GM18499 (cell line): ENCODE results near the gene RUFY3.
A peak's percentile ranks its signal among the peaks of the same experiment; 100 is the strongest.
"Not testable (repeated sequence)": the region's sequence is repeated elsewhere in the genome, so short reads cannot be mapped to it uniquely, and the experiment has no call there.

Experiments used
- ATAC-seq: cut with Tn5 transposase; IDR thresholded peaks from one replicate; pipeline ENCODE4 v1.9.1; 2021; ENCODE audit warnings: moderate number of reproducible peaks; ENCODE audit not compliant: insufficient read depth, unreplicated experiment

RUFY3 gene

DNA sequence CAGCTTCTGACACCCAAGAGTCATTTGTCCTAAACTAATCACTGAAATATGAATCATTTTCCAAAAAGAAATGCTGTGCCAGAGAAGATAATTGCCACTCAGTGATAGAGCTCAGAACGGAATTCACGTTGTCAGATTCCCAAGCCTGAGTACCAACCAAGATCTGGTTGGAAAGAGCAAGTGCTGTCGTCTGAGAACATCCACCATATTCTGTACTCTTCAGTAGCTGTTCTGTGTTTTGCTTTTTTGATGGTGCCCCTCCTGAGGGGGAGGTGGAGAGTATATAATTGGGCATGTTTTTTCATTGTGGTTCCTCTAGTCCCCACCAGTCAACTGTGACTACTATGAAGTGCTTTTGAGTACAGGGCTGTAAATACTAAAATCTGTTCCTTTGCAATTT is 13.2 kb downstream of the RUFY3 start:
- peak; percentile 0 for ATAC-seq

DNA sequence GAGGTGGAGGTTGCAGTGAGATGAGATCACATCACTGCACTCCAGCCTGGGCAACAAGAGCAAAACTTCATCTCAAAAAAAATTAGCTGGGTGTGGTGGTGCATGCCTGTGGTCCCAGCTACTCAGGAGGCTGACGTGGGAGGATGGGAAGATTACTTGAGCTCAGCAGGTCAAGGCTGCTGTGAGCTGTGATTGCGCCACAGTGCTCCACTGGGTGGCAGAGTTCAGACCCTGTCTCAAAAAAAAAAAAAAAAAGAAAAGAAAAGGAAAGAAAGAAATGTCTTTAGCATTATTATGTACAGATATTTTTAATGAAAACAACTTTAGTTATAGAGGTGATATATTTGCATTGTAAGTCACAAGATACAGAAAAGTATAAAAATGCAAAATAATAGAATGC is 14.2 kb downstream of the RUFY3 start:
- not testable (repeated sequence) for ATAC-seq

DNA sequence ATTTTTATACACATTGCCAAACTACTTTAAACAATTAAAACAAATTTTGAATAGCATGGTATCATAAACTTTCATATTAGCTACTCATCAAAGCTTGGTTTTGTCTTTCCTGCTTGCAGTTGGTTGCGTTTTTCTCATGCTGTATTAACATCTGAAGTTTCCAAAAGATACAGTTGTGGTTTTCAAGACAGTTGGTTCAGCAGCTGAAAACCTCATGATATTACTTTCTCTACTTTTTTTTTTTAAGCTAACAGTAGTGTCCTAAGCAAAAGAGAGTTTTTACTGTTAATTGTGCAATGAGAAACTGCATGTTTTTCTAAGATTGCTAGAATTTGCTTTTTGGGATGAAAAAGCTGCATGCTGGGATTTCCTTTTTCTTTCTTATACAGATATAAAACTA is 15.2 kb downstream of the RUFY3 start:
- ATAC-seq: no peak

DNA sequence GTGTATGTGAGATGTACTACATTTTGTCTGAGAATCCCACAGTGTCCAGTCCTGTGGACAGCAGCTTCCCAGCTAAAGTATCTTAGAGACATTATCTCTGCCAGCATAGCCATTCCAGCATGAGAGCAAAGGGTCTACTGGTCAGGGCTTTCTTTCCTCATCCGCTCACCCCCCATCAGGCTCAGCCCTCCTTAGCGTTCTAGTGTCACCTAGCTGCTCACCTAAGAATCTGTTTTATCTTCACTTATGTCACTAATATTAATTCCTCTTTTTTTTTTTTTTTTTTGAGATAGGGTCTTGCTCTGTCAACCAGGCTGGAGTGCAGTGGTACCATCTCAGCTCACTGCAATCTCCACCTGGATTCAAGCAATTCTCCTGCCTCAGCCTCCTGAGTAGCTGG is 15.6 kb downstream of the RUFY3 start:
- ATAC-seq: no peak

DNA sequence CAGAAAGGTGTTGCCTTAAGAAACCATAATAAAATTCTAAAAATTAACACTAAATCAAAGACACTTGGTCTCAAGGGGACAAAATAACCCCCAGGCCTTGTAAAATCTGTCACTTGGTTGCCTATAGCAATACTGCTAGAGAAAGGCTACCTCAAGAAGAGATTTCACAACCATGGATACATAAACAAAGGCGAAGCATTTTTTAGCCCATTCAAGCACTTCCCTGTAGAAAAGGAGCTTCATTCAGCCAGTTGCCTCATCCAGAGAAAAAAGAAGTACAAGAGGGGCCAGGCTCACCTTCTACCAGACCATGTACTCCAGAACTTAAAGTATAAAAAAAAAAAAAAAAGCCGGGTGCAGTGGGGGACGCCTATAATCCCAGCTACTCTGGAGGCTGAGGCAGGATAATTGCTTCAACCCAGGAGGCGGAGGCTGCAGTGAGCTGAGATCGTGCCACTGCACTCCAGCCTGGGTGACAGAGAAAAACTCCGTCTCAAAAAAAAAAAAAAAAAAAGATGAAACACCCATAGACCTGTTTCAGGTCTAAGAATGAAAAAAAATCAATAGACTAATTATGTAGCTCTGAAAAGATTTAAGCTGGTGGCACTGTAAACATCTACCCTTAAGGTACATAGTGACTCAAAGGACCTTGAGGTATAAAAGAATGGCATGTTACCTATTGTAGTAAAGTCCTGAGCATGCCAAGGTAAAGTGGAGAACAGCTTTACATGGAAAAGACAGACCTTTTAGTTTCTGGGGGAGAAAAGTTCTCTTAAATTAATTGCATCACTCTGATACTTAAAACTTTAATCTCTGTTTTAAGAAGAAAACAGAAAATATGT is 18.0 kb downstream of the RUFY3 start:
- ATAC-seq: no peak

DNA sequence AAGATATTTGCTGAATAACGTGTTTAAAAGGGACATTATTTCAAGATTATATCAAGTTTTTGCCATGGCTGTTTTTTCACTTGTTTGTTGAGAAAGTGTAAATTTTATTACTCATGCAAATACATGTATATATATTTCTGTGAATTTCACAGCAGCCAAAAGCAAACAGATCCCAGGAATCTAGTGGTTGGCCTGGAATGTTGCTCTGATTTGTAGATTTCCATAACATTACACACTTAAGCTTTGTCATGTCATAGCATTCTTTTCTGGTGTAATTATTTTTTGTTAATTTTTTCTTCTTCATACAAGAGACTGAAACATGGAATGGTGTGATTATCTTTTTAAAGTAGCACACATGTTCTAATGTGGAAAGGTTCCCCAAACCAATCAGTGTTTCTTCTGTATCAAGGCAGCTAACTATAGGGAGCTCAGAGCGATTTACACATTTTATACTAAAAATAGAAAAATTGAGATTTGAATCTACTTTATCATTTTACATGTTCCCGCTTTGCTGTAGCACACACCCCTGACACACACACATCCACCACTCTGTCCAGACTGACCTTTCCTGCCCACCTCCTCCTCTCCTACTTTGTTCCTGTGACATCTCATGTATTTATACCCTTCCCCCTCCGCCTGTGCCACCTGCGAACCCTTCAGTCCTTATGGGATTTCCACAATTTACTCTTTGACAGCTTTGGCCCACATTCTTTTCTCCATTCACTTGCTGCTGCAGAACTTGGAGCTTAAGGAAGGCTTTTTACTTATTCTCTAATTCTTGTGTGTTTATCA is 20.3 kb downstream of the RUFY3 start:
- ATAC-seq: no peak

DNA sequence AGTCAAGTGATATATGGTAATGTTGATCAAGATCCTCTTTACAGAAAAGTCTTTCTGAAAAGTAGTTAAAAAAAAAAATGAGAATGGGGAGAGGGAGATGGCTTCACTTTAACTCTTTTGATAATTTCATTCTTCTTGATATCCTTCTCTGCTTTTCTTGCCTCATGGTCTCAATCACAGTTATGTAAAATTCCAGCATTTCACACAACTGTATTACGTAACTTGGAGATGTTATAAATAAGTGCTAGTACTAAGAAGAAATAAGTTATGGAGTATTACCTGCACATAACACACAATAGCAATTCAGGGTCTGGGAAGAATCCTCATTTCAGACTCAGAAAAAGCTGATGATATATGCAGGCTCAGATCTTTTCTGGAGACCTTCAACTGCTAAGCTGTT is 22.0 kb downstream of the RUFY3 start:
- ATAC-seq: no peak

DNA sequence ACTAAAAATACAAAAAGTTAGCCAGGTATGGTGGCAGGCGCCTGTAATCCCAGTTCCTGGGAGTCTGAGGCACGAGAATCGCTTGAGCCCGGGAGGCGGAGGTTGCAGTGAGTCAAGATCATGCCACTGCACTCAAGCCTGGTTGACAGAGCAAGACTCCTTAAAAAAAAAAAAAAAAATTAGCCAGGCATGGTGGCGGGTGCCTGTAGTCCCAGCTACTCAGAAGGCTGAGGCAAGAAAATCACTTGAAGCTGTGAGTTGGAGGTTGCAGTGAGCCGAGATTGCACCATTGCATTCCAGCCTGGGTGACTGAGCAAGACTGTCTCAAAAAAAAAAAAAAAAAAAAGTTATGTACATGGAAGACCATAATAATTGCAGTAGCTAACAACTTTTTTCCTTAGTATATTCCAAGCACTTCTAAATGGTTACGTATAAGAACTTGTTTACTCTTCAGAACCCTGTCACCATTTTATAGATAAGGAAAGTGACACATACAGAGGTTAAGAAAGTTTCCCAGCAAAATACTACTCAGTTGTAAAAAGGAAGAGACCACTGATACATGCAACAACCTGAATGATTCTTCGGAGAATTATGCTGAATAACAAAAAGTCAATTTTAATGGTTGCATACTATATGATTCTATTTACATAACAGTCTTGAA is 24.5 kb downstream of the RUFY3 start:
- ATAC-seq: no peak

DNA sequence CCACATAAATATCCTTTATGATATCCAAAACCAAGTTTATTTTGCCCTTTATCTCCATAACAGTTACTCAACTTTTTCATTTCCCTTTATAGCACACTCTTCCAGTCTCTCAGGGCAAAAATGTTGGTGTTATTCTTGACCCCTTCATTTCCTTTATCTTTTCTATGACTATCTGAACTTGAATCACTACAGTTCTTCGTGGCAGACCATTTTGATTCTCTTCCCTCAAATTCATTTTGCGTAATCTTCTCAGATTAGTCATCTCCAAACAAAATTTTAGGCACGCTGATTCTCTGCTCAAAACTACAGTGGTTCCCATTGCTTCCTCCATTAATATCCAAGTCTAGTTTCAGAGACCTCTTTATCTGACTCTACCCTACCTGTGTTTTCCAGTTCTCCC is 26.1 kb downstream of the RUFY3 start:
- no peak for ATAC-seq

DNA sequence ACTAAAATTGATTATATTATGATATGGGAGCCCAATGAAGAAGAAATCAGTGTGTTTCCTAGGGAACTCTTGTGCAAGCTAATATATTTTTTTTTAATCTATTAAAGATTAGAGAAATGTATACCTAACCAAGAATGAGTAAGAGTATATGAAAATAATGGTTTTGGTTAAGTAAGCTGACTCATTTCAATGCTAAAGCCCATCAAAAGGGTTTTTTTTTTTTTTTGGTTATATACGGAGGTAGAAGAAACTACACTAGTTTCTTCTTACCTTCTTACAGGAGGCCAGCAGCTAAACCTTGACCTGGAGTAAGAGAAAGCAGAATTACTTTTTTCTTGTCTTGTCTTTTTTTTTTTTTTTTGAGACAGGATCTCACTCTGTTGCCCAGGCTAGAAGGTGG is 27.5 kb downstream of the RUFY3 start:
- peak; percentile 92 for ATAC-seq

DNA sequence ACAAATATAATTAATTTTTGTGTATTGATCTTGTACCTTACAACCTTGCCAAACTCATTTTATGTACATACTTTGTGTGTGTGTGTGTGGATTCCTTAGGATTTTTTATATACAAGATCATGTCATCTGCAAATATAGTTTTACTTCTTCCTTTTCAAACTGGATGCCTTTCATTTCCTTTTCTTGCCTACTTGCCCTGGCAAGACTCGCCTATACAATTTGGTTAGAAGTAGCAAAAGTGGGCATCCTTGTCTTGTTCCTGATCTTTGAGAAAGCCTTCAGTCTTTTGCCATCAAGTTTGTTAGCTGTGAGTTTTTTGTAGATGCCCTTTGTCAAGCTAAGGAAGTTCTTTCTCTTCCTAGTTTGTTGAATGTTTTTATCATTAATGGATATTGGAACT is 30.5 kb downstream of the RUFY3 start:
- no peak for ATAC-seq

DNA sequence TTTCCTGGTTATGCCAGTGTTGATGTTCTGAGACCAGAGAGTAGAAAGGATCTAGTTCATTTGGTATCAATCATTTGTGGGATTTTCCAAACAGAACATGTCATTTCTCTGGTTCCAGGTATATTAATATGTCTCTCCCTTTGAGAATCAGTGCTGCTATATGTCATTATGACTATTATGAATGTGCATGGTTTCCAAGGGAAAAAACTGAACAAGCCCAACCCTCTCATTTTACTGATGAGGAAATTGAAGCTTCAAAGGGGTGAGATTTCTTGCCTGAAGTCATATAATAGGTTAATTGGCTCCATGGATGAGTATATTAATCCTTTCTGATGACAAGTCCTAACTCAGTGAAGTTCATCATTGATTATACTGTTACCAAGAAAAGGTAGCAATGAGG is 31.9 kb downstream of the RUFY3 start:
- no peak for ATAC-seq

DNA sequence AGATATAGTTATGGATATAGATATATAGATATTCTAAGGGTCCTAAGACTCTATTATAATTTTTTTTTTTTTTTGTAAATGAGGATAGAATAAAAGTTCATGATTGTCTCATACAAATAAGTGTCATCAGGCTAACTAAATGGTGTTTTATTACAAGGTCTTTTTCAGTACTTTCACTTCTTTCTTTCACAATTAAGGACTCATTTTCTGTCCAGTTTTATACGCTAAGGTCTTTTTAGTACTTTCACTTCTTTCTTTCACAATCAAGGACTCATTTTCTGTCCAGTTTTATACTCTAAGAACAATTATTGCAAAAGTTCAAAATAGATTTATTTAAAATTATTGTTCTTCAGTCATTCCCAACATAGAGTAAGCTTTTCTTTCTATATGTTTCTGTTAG is 32.7 kb downstream of the RUFY3 start:
- ATAC-seq: peak; percentile 74

DNA sequence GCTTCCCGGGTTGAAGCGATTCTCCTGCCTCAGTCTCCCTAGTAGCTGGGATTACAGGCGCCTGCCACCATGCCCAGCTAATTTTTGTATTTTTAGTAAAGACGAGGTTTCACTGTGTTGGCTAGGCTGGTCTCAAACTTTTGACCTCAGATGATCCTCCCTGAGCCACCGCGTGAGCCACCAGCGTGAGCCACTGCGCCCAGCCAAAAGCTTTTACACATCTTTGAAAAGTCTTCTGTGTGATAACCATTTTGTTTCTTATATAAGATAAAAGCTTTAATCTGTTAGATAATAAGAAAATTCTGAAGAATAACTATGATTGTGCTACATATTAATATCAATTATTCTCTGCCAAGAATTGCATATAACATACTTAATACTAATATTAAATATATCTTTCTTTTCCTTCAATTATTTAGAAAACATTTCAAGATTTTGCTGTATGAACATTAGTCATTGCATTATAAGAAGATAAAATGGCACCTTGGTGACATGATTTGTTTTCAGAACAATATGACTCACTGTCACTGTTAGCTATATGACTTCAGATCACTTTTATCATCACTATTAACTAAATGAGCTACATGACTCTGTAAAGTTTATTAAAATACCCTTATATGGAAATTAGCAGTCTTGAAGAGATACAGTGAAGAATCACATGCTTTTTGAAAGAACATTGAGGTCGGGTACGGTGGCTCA is 33.4 kb downstream of the RUFY3 start:
- peak; percentile 4 for ATAC-seq

DNA sequence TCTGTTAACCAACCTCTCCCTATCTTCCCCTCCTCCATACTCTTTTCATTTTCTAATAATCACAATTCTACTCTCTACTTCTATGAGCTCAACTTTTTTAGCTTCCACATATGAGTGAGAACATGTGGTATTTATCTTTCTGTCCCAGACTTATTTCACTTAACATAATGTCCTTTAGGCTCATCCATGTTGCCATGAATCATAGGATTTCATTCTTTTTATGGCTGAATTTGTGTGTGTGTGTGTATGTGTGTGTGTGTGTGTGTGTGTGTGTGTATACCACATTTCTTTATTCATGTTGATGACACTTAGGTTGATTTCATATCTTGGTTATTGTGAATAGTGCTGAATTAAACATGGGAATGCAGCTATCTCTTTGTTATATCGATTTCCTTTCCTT is 37.4 kb downstream of the RUFY3 start:
- no peak for ATAC-seq

DNA sequence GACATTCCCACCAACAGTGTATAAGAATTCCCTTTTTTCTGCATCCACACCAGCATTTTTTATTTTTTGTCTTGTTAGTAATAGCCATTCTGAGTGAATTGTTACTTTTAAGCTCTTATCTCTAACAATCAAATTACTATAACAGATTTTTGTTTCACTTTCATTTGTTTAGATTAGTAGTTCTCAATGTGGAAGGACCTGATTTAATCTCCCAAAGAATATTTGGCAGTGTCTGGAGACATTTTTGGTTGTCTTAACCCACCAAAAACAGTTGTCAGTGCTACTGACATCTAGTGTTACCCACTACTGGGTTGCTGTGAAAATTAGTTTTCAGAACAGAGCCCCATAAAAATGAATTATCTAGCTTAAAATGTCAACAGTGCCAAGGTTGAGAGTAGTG is 37.9 kb downstream of the RUFY3 start:
- ATAC-seq: no peak

DNA sequence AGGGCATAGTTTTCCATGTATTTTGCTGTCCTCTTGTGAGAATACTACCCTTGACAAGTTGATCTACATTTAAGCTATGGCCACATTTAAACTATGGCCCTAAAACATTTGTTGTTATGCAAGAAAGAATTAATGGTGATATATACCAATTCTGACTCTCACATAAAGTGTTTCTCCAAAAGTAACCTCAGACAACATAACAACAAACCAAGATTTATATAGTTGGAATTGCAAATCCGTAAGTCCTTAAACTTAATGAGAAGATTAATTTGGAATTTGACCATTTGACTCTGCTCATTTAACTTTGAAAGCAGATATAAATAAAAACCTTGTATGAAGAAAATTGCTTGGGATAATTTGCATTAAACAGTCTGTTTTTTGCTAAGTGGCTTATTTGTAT is 38.9 kb downstream of the RUFY3 start:
- ATAC-seq: no peak

DNA sequence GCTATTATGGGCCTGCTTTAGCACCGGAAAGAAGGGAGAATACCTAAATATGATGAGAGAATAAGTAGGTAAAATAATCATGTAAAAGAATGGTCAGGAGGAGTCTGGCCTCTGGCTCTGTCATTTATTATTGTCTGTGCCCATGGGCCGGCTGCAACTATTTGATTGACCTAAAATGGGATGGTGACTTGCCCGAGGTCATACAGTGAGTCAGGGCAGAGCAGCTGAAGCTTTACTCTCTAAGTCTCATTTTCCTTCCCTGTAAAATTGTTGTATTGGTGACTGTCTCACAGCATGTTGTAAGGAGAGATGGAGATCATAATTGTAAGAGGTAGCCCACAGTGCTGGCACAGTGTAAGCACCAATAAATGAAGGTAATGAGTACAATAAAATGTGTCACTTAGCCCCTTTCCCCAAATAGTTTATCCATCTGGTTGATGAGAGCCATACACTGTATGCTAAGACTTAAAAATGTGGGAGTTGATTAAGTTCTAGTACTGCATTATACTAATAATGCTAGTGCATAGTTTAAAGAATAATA is 39.6 kb downstream of the RUFY3 start:
- no peak for ATAC-seq

DNA sequence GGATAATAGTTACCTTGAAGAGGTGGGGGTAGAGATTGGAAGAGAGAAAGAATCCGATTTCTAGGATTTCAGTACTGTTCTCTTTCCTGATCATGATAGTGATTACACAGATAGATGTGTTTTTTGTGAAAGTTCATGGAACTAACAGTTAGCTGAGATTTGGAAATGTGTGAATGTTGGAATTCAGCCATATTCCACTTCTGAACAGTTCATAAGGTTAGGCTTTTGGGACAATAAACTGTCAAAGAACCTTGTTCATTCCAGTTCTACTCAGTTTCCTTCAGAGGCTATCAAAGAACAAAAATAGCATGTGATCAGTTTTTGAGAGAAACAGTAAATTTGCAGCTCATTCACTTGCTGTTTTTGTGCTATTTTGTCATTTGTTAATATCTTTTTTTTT is 43.6 kb downstream of the RUFY3 start:
- no peak for ATAC-seq

DNA sequence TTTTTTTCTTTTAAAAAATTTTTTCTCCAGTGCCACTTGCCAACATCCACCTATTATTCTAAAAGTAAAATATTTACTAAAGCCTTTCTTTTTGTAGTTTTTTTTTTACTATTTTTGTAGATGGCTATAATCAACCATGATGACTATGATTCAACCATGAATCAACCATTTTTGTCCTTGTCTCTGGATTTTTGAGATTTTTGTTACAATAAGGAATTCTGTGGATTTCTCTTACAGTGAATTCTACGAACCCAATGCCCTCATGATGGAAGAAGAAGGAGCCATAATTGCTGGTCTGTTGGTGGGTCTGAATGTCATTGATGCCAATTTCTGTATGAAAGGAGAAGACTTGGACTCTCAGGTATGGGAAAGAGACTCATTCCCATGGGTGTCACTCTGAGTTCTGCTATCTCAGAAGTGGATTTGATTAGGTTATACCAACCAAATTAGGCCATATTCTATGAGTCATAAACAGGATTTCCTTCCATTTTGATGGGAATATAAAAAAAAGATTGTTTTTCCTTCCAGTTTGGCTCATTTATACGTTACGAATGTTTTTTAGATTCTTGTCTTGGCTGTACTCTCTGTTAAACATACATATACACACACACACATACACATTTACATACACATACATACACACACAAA is 46.7 kb downstream of the RUFY3 start:
- no peak for ATAC-seq
